HG03342 (cell line): ENCODE data around the gene ETFRF1.

Experiments used
- ATAC-seq: cut with Tn5 transposase; IDR thresholded peaks from one replicate; pipeline ENCODE4 v1.9.1; 2021; ENCODE audit warnings: mild to moderate bottlenecking, moderate library complexity; ENCODE audit not compliant: unreplicated experiment

ETFRF1 gene

DNA sequence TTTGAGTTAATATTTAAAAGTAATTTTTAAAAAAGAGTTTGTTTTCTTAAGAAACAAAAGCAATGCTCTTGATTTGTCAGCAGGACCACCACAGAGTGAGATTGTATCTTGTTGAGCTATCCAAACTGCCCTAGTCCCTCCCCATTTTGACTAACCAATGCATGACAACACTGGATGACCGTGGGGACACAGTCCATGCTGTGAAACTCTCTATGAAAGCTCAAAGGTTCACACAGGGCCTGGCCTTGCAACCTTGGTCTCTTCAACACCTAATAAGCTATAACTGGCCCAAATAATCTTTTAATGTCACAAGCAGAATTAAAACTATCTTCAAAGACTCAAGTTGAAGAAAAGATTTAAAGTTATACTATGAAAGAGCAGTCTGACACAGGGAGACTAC lies 13.5 kb downstream of the ETFRF1 start:
- ATAC-seq, result no peak

DNA sequence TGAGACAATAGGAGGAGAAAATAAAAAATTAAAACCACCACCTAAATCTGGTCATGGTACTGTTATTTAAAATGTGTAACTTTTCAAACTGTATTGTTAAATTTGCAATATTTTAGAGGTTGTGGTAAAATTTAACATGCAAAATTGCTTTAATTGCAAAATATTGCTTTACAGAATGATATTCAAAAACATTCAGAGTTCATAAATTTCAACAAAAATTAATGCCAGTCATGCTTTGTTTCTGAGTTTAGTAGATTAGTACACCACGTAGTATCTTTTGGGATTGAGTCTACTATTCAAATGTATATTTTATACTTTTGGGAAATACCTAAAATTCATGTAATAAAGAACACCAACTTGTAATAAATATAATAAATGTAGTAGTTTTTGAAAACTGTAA lies 18.3 kb downstream of the ETFRF1 start:
- ATAC-seq, result no peak

DNA sequence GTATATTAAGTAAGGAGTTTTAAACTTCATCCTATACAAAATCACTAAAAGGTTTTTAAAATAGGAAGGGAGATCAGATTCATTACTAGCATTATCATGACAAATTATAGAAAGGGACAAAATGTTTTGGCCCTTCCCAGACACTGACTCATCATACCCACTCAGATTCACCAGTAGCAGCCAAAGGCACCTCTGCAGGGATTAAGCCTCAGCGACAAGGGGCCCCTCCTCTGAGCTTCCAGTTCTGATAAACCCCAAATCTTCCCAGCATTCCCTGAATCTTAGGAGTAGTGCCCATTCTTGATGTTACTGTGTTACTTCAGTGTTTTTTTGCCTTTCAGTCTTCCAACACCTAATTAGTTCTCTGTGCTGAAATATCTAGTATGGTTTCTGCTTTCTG lies 41.2 kb downstream of the ETFRF1 start:
- no peak for ATAC-seq

DNA sequence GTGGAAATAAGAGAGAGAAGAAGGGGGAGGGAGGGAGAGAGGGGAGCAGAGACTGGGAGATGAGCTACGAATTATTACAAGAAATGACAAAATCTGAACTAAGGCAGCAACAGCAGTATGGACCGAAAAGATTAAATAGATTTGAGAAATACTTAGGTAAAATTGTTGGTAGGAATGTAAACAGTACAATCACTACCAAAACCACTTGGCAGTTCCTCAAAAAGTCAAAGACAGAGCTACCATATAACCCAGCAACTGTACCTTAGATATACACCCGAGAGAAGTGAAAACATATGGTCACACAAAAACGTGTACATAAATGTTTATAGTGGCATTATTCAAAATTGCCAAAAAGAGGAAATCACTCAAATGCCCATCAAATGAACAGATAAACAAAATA lies 41.6 kb downstream of the ETFRF1 start:
- no peak for ATAC-seq

DNA sequence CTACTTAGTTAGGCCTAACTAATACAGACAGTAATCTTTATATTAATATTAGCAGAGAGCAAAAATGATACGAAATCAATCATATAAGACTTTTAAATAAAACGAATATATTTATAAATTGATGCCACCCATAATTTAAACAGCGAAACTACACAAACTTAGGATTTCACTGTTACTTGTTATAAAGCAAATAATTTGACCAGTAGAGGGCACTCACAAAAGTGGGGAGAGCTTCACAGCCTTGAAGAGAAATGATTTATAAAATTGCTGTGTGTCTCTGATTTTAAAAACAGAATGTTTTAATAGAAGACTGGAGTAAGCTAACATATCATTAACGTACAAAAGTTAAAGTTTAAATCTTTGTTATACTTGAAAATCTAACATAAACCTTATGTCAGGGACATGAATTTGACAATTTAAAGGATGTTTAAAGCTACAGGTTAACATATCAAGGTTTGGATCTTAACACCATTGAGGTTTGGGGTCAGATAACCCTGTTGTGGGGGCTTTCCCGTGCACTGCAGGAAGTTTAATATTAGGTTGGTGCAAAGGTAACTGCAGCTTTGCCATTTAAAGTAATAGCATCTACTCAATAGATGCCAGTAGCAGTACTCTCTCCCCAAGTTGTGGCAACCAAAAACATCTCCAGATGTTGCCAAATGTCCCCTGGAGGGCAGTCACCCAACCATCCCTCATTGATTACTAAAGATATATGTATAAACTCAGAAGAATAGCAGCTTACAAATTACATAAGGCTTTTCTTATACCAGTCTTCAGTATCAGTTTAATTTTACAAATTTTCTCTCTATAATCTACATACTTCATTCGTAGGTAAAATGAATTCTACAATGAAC lies 46.4 kb downstream of the ETFRF1 start:
- peak; percentile 58 for ATAC-seq

- ATAC-seq, result no peak
Measured at GRCh38 chr12:25242981-25243679, 48.1 kb downstream of the ETFRF1 start.

- no peak for ATAC-seq
Measured at GRCh38 chr12:25243680-25243990, 48.6 kb downstream of the ETFRF1 start.

DNA sequence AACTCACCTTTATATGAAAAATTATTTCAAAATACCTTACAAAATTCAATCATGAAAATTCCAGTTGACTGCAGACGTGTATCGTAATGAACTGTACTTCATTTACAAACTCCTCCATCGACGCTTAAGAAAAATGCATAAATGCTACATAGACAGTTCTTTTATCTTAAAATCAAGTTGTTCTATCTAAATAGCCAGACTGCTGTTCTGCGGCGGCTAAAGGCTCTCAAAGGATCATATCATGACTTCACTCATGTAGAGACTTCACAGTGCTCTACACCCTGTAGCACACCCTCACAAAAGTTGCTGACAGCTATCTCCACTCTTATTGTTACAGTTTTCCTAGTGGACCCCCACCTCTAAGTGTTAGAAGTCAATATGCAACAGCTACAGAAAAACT lies 50.5 kb downstream of the ETFRF1 start:
- no peak for ATAC-seq

GRCh38 chr12:25248137-25248536 lies 53.1 kb downstream of the ETFRF1 start:
- no peak for ATAC-seq

DNA sequence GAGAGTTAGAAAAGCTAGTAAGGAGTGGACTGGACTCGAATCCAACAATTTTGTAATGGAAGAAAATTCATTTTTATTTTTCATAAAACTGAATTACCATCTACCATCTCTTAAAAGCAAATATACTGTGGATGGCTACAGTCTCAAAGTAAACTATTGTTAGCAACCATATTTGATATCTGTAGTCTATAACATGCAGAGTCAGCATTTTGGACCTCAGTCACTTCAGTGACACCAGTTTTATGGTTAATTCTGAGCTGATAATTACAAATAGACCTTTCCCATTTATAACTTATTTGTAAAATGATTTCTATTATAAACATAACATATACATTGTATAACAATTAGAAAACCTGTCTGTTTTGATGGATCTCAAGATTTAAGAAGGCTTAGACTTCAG lies 53.7 kb downstream of the ETFRF1 start:
- no peak for ATAC-seq

DNA sequence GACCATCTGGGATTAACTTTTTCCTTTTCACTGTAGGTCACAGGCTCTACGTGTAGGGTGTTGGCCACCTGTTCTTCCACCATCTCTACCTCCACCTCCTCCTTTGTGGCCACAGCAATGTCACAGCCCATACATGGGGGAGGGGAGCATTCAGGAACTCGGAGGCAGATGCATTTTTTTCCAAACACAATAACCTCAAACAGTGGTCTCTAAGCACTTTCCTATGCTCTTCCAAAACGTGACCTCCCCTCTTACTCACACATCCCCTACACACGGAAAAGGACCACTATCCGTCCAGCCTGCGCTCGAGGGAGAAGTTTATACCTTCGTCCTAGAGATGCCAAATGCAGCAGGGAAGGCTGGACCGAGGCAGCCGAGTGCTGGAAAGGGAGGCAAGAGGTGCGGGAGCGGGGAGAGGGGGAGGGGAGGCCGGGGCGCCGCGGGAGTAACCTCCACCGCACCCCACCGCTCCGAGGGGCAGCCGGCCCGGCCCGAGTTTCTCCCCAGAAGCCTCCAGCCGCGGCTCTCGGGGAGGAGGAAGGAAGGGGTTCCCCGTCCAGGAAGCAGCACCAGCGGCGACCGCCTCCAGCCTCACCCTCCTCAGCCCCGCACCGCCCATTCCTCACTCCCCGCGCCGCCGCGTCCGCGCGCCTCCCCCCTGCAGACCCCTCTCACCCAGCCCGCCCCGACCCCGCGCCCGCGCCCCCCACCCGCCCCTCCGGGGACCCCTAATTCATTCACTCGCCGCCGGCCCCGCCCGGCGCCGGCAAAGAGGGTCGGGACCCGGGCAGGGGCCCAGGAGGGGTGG lies 55.1 kb downstream of the ETFRF1 start:
- ATAC-seq, result peak; percentile 30

DNA sequence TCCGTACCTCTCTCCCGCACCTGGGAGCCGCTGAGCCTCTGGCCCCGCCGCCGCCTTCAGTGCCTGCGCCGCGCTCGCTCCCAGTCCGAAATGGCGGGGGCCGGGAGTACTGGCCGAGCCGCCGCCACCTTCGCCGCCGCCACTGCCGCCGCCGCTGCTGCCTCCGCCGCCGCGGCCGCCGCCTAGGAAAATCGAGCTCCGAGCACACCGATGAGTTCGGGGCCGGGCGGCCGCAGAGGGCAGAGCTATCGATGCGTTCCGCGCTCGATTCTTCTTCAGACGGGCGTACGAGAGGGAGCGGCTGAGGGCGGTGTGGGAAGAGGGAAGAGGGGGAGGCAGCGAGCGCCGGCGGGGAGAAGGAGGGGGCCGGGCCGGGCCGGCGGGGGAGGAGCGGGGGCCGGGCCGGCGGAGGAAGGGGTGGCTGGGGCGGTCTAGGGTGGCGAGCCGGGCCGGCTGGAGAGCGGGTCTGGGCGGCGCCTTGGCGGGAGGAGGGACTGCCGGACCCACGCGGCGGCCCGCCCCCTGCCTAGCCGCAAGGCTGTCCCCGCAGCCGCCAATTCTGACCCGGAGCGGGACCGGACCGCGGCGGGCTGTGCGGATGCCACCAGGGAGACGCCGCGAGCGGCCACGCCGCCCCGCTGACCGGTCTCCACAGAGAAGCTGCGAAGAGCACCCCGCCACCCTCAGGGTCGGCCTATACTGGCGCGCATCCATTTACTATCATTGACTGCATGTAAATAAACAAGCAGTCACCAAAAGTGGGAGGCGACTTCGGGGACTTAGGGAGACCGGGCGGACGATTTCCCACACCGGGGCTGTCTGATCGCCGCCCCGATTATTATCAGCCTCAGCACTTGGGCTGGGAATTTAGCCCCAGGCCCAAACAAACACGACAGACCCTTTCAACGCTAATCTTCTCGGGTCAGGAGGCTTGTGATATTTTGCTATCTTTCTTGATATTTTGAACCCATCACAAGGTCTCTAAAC lies 56.0 kb downstream of the ETFRF1 start, which contains the start of gene KRAS:
Gene KRAS, minus strand, starts transcription at position 186 of the 987 bp plus-strand sequence.
- peak; percentile 78 for ATAC-seq

DNA sequence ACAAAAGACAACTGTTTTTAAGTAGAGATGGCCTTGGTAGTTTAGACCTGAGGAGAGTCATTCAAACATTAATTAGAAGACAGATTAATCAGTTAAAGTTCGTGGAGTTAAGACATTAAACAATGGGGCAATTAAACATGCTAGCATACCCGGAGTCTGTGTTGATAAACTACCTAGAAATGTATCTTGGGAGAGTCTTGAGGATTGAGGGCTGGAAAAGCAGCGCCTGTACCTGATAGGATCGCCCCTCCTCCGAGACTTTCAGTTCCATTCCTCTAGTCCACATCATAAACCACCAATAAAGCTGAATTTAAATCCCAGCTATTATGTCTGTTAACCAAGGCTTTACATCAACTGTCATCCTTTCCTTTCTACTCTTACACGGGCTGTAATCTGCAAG lies 56.7 kb downstream of the ETFRF1 start:
- no peak for ATAC-seq

DNA sequence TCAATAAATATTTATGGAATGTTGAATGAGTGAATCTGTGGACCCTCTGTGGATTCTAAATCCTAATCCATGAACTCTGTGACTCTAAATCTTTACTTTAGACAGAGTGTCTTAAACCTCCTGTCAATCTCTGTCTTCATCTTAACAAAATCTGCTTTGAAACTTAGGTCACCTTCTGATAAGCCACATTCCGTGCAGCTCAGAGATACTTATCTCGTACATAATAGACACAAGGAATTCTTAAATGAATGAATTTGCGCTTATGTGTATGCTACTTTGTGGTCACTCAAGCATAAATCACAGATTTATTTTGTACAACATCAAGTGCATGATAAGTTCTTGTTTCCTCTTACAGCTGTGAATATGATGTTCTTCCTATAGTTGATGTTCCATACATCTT lies 57.9 kb downstream of the ETFRF1 start:
- no peak for ATAC-seq

- ATAC-seq, result no peak
Measured at GRCh38 chr12:25253371-25254068, 58.5 kb downstream of the ETFRF1 start.

DNA sequence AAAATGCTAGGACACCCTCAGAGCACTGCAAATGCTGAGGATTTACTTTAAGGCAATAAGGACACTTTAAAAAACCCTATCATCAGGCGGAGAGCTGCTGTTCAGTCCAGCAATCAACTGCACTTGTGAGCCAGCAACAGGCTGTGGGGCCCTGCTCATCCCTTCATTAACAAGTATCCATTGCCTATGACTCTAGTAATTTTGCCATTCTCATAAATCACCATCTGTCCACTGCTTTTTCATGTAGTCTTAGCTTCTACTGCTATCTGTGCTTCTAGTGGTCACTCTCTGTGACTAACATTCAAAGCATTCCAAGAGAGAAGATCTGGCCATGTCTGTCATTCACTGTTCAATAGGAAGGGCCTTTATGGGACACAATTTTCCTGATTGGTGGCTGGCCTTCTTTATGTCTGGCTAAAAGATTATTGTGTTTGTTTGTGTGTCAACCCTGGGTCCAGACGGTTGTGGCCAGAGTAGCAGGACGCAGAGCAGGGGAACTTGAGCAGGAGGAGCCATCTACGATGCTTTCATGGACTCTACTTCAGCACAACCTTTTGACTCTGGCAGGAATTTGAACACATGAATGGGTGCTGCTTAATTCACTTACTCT lies 59.3 kb downstream of the ETFRF1 start:
- ATAC-seq, result no peak
